Measurements from ENCODE around the gene FAM107A. TPM values are rescaled to one million over a fixed set of nuclear protein-coding genes. Genes with fewer than 3 reads are reported as not detected.

Gene FAM107A
- total RNA-seq, 2 experiments from 2014 or later = not detected

- no peak for ATAC-seq (ENCODE audit: poor library complexity)
- ChIA-PET POLR2A (no interaction called here), CTCF (no interaction called here)
These were observed 37.6 kb downstream of the FAM107A start for GRCh38 chr3:58539626-58540025.

GRCh38 chr3:58537412-58538301 lies 39.5 kb downstream of the FAM107A start:
- H3K27ac Mint-ChIP-seq = no peak overlapping the region

More at GRCh38 chr3:58539626-58540025, 37.6 kb downstream of the FAM107A start:
- Histone ChIP-seq H3K9me3 (ENCODE audit: control insufficient read depth in 1 of 2, insufficient read depth in 1 of 2, low read length in 2 of 2) (no peaks in the 10 kb centered on the region), H3K4me3 (ENCODE audit: low read length) (no peak overlapping the region), H3K27ac (ENCODE audit: low read depth in 1 of 2, low read length in 2 of 2) (no peak overlapping the region), H3K4me1 (ENCODE audit: insufficient read depth, low read length) (no peaks in the 10 kb centered on the region), H3K36me3 (ENCODE audit: insufficient read depth, low read length) (no peaks in the 10 kb centered on the region), H3K27me3 (ENCODE audit: control insufficient read depth in 1 of 2, insufficient read depth in 2 of 2, low read length in 2 of 2) (no peaks in the 10 kb centered on the region)
- intact Hi-C loops (cut with DNase I, micrococcal nuclease) = no loop called here
- no peaks in the 10 kb centered on the region for H3K36me3 Mint-ChIP-seq (ENCODE audit: low read depth)
- no peaks in the 10 kb centered on the region for H3K27me3 Mint-ChIP-seq
- no peaks in the 10 kb centered on the region for H3K4me1 Mint-ChIP-seq (ENCODE audit: low read depth)
- H3K4me3 Mint-ChIP-seq = no peak overlapping the region
- no peak for TF ChIP-seq CTCF (IDR thresholded peaks at IDR 0.05)
- H3K27ac Mint-ChIP-seq = no peak overlapping the region
- DNase-seq = no peak
- no peaks in the 10 kb centered on the region for H3K9me3 Mint-ChIP-seq

More at GRCh38 chr3:58537412-58538301, 39.5 kb downstream of the FAM107A start:
- Histone ChIP-seq H3K27me3 (ENCODE audit: control insufficient read depth in 1 of 2, insufficient read depth in 2 of 2, low read length in 2 of 2) (no peaks in the 10 kb centered on the region), H3K4me1 (ENCODE audit: insufficient read depth, low read length) (peaks cover 4% of the 10 kb centered on the region), H3K36me3 (ENCODE audit: insufficient read depth, low read length) (no peaks in the 10 kb centered on the region), H3K9me3 (ENCODE audit: control insufficient read depth in 1 of 2, insufficient read depth in 1 of 2, low read length in 2 of 2) (no peaks in the 10 kb centered on the region), H3K27ac (ENCODE audit: low read depth in 1 of 2, low read length in 2 of 2) (no peak overlapping the region), H3K4me3 (ENCODE audit: low read length) (no peak overlapping the region)
- intact Hi-C loops (cut with DNase I, micrococcal nuclease) = no loop called here
- ChIA-PET POLR2A (no interaction called here), CTCF (no interaction called here)
- no peak for TF ChIP-seq CTCF (IDR thresholded peaks at IDR 0.05)
- Mint-ChIP-seq H3K4me1 (ENCODE audit: low read depth) (peaks cover 4% of the 10 kb centered on the region), H3K27me3 (no peaks in the 10 kb centered on the region), H3K4me3 (no peak overlapping the region), H3K9me3 (no peaks in the 10 kb centered on the region), H3K36me3 (ENCODE audit: low read depth) (no peaks in the 10 kb centered on the region)
- ATAC-seq (ENCODE audit: poor library complexity) (no peak), DNase-seq (no peak)
